OCI-LY3 (cell line): Measurements from ENCODE around the gene POU6F2.

Experiments used
- H2AFZ ChIP-seq: fragments of 200-600, 300-600 bp; shearing (Covaris generic); 2 replicates; pipeline ENCODE4 v1.6.0; 2014; ENCODE audit warnings: antibody characterized with exemption, low read depth, low read length
- H3K27ac ChIP-seq: fragments of 200-600, 300-600 bp; sonication (generic); 2 replicates; pipeline ENCODE4 v1.5.1; 2014; ENCODE audit warnings: mild to moderate bottlenecking, low read length, moderate library complexity, mixed read lengths
- H3K27me3 ChIP-seq: fragments of 200-600, 300-600 bp; sonication (generic); 2 replicates; pipeline ENCODE4 v1.6.1; 2014; ENCODE audit warnings: low read depth, low read length, mixed read lengths
- H3K36me3 ChIP-seq: fragments of 200-600, 300-600 bp; sonication (generic); replicated peaks from 2 replicates; pipeline ENCODE3; 2014; ENCODE audit warnings: low read depth, low read length, mixed read lengths
- H3K4me1 ChIP-seq: fragments of 300-600, 200-600 bp; sonication (generic); 2 replicates; pipeline ENCODE4 v1.6.1; 2014; ENCODE audit warnings: low read length, mixed read lengths
- H3K4me2 ChIP-seq: fragments of 200-600, 300-600 bp; sonication (generic); 2 replicates; pipeline ENCODE4 v1.6.1; 2014; ENCODE audit warnings: low read length, mixed read lengths
- H3K4me3 ChIP-seq: fragments of 300-600, 200-600 bp; sonication (generic); 2 replicates; pipeline ENCODE4 v1.5.1; 2014; ENCODE audit warnings: antibody characterized with exemption, mild to moderate bottlenecking, low read length, moderate library complexity
- H3K79me2 ChIP-seq: fragments of 300-600, 200-600 bp; shearing (Covaris generic); 2 replicates; pipeline ENCODE4 v1.6.1; 2014; ENCODE audit warnings: mild to moderate bottlenecking, low read length, mixed read lengths
- H3K9ac ChIP-seq: fragments of 300-600, 200-600 bp; shearing (Covaris generic); 2 replicates; pipeline ENCODE4 v1.6.0; 2014; ENCODE audit warnings: mild to moderate bottlenecking, low read length, moderate library complexity
- H3K9me3 ChIP-seq: fragments of 200-600, 300-600 bp; shearing (Covaris generic); 2 replicates; pipeline ENCODE4 v1.6.1; 2014; ENCODE audit warnings: low read length, mixed read lengths; ENCODE audit not compliant: insufficient read depth
- H4K20me1 ChIP-seq: fragments of 200-600, 300-600 bp; sonication (generic); 2 replicates; pipeline ENCODE4 v1.6.1; 2016; ENCODE audit warnings: low read length, mixed read lengths; ENCODE audit not compliant: insufficient read depth
- EZH2phosphoT487 ChIP-seq: fragments of 200-600 bp; shearing (Covaris generic); IDR thresholded peaks from 2 replicates; pipeline ENCODE4 v1.6.1; 2018; ENCODE audit warnings: antibody characterized with exemption, mixed run types, low read depth
- TF ChIP-seq, protein P1 (sequence below): fragments of 200-600, 300-600 bp; sonication (generic); IDR thresholded peaks from 2 replicates; pipeline ENCODE4 v1.5.1; 2014; ENCODE audit warnings: antibody characterized with exemption, low read length, low read depth

POU6F2 gene

DNA sequence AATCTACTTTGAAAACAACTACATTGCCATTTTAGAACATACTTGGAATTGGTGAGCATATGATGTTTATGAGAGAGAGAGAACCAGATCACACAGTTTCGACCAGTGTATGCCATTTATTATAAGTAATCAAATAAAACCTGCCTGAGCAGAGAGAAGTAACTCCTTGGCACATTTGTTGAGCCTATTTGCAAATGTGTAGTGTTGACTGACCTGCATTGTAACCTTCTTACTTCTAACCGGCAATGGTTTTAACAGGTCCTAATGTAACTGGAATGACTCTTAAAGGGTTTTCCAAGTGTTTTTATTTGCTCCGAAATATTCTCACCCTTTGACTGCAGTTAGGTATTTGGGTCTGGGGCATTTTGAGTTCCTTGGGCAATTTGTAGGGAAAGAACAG lies 167.6 kb downstream of the POU6F2 start:
- Histone ChIP-seq H3K9ac (no peak overlapping the region), H3K4me1 (no peaks in the 10 kb centered on the region), H4K20me1 (no peaks in the 10 kb centered on the region), H3K4me3 (no peak overlapping the region), H3K9me3 (no peaks in the 10 kb centered on the region), H3K36me3 (no peaks in the 10 kb centered on the region), H2AFZ (no peak overlapping the region), H3K27ac (no peak overlapping the region), H3K4me2 (no peak overlapping the region), H3K79me2 (no peaks in the 10 kb centered on the region), H3K27me3 (peaks cover 16% of the 10 kb centered on the region)
- TF ChIP-seq, protein P1, sequence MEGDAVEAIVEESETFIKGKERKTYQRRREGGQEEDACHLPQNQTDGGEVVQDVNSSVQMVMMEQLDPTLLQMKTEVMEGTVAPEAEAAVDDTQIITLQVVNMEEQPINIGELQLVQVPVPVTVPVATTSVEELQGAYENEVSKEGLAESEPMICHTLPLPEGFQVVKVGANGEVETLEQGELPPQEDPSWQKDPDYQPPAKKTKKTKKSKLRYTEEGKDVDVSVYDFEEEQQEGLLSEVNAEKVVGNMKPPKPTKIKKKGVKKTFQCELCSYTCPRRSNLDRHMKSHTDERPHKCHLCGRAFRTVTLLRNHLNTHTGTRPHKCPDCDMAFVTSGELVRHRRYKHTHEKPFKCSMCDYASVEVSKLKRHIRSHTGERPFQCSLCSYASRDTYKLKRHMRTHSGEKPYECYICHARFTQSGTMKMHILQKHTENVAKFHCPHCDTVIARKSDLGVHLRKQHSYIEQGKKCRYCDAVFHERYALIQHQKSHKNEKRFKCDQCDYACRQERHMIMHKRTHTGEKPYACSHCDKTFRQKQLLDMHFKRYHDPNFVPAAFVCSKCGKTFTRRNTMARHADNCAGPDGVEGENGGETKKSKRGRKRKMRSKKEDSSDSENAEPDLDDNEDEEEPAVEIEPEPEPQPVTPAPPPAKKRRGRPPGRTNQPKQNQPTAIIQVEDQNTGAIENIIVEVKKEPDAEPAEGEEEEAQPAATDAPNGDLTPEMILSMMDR: no peak
- no peak for TF ChIP-seq EZH2phosphoT487

DNA sequence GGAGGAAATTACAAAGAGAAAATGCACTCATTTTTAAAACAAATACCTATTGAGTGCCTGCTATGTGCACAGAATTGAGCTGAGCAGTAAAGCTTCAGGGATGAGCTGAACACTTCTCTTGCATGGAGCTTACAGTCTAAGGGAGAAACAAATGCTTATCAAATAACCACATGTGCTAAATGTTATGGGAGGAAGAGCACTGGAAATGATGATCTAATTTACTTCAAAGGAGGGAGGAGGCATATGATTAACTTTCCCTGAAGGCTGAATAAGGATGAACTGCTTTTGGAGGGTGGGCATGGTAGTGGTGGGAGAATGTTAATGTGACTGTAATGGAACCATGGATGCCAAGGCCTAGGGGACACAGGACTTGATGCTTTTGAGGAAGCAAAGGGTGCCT lies 168.2 kb downstream of the POU6F2 start:
- no peak overlapping the region for H2AFZ ChIP-seq
- no peaks in the 10 kb centered on the region for H3K9me3 ChIP-seq
- H3K79me2 ChIP-seq: no peaks in the 10 kb centered on the region
- H3K27me3 ChIP-seq: peaks cover 16% of the 10 kb centered on the region
- no peak overlapping the region for H3K4me3 ChIP-seq
- no peaks in the 10 kb centered on the region for H3K4me1 ChIP-seq
- H3K9ac ChIP-seq: no peak overlapping the region
- no peaks in the 10 kb centered on the region for H4K20me1 ChIP-seq
- no peaks in the 10 kb centered on the region for H3K36me3 ChIP-seq
- H3K4me2 ChIP-seq: no peak overlapping the region
- TF ChIP-seq, protein P1: no peak
- TF ChIP-seq EZH2phosphoT487: no peak
- no peak overlapping the region for H3K27ac ChIP-seq

DNA sequence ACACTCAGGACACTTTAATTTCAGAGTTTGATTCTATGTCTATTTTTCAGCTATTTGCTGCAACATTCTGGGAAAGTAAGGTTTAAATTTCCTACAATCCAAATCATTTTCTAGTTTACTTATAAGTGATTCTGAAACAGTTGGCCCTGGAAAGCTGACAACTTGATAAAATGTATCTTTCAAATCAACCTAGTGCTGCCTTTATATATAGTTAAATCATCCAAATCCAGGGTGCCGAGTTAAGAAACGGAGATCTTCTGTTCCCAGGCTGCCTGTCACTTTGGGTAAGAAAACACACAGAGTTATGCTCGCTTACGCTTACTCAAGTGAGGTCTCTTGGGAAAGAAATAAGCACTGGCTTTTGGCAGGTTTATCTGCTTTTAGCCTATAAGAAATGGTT lies 175.0 kb downstream of the POU6F2 start:
- Histone ChIP-seq H3K9me3 (no peaks in the 10 kb centered on the region), H2AFZ (no peak overlapping the region), H3K36me3 (no peaks in the 10 kb centered on the region), H3K4me1 (no peaks in the 10 kb centered on the region), H4K20me1 (no peaks in the 10 kb centered on the region), H3K27ac (no peak overlapping the region), H3K9ac (no peak overlapping the region), H3K79me2 (no peaks in the 10 kb centered on the region), H3K27me3 (peaks cover 18% of the 10 kb centered on the region), H3K4me3 (no peak overlapping the region), H3K4me2 (no peak overlapping the region)
- TF ChIP-seq, protein P1: no peak
- TF ChIP-seq EZH2phosphoT487: no peak

DNA sequence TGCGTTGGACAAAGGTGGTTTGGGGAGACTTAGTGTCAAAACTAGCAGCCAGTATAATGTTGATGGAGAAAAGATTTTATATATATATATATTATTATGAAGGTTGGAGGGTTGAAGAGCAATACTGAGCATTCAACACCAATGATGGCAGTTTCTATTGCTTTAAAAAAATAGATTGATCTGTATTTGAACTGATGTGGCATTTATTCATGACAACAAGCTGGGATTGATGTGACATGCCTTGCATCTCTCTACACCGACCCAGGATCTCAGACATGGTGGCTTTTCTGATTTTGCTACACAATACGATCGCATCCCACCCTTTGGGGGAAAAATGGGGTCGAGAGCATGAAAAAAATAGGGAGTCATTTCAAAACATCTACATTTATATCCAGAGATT lies 175.4 kb downstream of the POU6F2 start:
- no peak overlapping the region for H2AFZ ChIP-seq
- no peak overlapping the region for H3K9ac ChIP-seq
- TF ChIP-seq, protein P1: no peak
- TF ChIP-seq EZH2phosphoT487: no peak
- no peak overlapping the region for H3K4me2 ChIP-seq
- peaks cover 18% of the 10 kb centered on the region for H3K27me3 ChIP-seq
- H3K4me1 ChIP-seq: no peaks in the 10 kb centered on the region
- no peaks in the 10 kb centered on the region for H3K79me2 ChIP-seq
- H3K36me3 ChIP-seq: no peaks in the 10 kb centered on the region
- no peak overlapping the region for H3K4me3 ChIP-seq
- no peaks in the 10 kb centered on the region for H3K9me3 ChIP-seq
- no peak overlapping the region for H3K27ac ChIP-seq
- no peaks in the 10 kb centered on the region for H4K20me1 ChIP-seq
